ENCODE measurements around the gene TULP4.
"Not testable (repeated sequence)": the region's sequence is repeated elsewhere in the genome, so short reads cannot be mapped to it uniquely, and the experiment has no call there.

The TULP4 gene

GRCh38 chr6:158437571-158437970, 125.3 kb downstream of the TULP4 start:
- DNase-seq, result no peak

DNA sequence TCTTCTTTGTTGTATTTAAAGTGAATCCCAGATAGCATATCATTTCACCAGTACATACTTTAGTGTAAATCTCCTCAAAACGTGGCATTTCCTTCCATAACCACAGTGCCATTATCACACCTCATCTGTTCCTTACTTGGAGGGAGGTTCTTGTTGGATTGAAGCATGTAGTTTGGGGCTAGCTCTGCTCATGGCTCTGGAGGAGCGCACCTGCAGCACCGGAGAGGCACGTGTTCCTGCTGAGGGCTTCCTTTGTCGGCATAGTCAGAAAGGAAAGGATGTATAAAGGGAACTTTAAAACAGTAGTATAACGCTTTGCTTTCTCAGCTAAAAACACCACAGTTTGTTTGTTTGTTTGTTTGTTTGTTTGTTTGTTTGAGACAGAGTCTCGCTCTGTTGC, 126.0 kb downstream of the TULP4 start:
- no peak for DNase-seq

DNA sequence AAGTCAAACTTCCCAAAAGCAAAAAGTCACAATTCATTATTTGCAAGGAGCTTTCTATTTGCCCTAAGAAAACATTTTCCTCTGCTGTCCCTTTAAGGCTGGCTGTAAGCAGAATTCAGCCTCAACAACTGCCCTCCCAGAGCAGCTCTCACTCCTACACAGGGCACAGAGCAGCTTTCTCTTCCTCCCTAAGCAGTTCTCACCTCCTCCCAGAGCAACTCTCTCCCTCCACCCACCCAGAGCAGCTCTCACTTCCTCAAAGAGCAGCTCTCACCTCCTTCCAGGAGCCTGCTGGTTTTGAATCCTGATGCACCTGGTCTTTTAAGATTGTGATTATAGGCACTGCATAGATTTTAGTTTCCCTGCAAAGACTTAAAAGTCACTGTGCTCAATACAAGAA, 127.0 kb downstream of the TULP4 start:
- DNase-seq, result no peak

DNA sequence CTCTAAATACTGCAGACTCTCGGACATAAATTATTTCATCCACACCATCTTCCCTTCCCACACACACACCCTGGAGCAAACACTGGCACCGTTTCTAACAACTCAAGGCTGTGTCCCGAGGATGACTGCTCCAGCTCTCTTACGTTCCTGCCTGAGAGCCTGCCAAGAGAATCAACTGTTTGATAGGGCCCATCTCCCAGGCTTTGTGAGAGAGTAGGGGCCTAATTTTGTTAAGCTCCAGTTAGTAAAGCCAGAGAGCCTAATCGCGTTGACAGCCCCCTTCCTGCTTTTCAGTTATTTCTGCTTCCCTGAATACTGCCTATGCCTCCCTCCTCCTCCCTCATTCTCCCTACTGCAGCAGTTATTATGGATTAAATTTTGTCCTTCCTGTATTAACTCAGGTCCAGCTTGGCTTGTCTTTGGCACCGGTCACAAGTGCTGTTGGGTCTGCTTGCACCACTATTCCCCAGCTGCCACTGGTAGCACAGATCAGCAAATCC, 129.5 kb downstream of the TULP4 start:
- no peak for DNase-seq

- DNase-seq, result no peak
These were observed 130.0 kb downstream of the TULP4 start for GRCh38 chr6:158442306-158442705.

- DNase-seq, result no peak
These were observed 133.3 kb downstream of the TULP4 start for GRCh38 chr6:158445426-158446085.

GRCh38 chr6:158448856-158449255, 136.6 kb downstream of the TULP4 start:
- no peak for DNase-seq

DNA sequence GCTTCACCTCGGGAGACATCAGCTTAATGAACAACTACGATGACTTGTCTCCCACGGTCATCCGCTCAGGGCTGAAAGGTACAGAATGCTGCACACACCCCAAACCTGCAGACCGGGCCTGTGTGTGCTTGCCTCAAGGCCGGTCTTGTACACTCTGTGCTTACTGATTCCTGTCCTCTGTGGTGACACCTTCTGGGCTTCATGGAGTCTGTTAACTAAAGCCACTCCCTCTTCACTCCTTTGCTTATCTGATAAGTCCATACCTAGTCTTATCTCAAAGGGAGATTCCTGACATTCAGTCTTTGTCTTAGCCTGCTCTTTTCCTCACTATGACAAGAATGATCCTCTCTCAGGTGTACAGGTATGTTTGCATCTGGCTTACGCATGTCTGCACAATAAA, 139.9 kb downstream of the TULP4 start:
- no peak for DNase-seq

- DNase-seq, result no peak
These were observed 144.9 kb downstream of the TULP4 start for GRCh38 chr6:158457131-158457530.

DNA sequence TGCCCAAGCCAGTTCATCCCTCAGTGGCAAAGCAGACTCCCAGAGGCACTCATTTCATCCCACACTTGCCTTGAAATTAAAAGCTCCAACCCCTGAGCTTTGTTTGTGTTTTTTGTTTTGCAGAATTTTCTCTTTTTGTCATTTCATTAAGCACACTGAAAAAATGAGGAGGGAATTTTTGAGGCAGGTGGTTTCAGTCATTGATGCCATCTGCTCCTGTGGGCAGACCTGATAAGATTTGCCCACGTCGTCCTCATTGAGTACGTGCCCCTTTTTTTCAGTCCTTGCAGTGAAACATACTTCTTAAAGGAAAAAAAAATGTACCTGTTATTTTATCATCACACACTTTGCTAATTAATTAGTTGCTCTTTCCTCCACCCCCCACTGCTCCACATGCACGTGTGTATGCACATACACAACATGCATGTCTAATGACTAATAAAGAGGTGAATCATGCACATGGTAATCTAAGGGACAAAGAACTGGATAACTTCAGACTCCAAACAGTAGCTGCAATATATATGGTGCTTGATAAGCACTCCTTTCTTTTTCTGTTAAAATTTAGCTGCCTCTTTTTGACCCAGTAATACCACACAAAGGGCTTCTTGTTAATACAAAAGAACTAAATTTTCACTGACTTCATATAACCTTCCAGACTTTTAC, 145.5 kb downstream of the TULP4 start:
- no peak for DNase-seq

GRCh38 chr6:158459726-158460125, 147.5 kb downstream of the TULP4 start:
- DNase-seq, result no peak

DNA sequence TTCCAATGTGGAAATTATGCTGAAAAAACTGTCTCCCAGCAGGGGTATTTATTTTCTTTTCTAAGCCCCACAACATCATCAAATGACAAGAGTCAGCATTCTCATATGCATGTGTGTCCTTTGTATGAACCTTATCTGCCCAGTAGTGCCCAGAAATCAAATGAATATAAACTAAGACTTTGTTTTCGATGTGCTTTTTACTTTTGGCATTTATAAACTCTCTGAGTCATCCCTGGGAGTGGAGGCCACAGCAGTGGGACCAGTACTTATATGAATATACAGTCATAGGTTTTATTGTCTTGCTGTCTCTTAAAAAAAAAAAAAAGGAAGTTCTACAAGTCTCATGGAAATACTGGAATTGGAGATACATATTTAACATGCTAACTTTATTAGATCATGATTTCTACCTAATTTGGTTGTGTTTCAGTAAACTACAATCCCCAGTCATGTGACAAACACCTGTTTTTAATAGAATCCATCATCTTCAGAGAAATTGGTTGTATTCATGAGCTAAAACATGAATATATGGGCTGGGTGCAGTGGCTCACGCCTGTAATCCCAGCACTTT, 148.4 kb downstream of the TULP4 start:
- no peak for DNase-seq

GRCh38 chr6:158461954-158462353, 149.7 kb downstream of the TULP4 start:
- no peak for DNase-seq

DNA sequence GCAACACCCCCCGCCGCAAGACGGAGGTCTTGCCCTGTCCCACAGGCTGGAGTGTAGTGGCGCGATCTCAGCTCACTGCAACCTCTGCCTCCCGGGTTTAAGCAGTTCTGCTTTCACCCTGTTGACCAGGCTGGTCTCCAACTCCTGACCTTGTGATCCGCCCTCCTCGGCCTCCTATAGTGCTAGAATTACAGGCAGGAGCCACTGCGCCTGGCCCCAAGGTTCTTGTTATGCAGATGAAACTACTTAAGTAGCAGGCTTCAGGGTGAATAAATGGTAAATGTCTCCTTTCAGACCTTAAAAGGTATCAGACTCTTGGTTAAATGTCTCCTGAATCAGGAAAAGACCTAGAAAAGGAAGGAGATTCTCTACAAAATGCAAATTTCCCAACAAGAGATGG, 152.2 kb downstream of the TULP4 start:
- DNase-seq, result no peak

DNA sequence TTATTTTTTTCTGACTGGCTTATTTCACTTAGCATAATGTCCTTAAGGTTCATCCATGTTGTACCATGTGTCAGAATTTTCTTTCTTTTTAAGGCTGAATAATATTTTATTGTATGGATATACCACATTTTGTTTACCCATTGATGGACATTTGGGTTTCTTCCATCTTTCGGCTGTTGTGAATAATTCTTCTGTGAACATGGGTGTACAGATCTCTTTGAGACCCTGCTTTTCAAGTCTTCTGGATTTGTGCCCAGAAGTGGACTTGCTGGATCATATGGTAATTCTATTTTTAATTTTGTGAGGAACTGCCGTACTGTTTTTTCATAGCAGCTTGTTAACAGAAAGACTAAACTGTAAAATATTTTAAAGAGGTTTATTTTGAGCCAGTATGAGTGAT, 153.0 kb downstream of the TULP4 start:
- DNase-seq, result no peak

DNA sequence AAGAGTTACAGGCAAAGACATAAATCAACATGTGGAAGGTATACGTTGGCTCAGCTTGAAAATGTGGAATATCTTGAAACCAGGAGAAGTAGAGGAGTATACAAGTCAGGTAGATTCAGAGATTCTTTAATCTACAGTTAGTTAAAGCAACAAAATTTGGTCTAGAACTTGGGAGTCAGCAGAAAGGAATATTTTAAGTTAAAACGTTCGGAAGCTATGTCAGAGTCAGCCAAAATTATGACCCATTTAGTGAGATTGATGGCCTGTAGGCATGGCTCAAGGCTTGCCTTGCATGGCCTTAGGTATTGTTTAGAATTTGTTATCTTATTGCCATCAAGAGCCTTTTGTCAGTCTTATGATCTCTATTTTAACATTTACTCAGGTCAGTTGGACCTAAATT, 153.5 kb downstream of the TULP4 start:
- DNase-seq, result no peak

DNA sequence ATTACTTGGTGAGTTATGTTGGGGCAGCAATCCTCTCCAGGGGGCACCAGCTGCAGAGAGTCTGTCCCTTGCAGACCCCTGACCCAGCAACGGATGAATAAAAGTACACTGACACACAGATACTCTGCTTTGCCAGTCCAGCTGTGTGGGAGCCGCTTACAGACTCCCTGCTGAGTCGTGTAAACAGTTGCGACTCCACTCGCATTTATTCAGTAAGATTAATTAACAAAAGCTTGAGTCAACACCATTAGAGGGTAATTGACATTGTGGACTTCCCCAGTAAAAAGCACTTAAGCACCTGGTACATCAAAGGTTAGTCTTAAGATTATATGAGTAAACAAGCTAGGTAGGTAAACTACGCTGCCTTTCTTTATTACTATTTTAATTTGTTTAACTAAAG, 155.7 kb downstream of the TULP4 start:
- DNase-seq, result no peak

DNA sequence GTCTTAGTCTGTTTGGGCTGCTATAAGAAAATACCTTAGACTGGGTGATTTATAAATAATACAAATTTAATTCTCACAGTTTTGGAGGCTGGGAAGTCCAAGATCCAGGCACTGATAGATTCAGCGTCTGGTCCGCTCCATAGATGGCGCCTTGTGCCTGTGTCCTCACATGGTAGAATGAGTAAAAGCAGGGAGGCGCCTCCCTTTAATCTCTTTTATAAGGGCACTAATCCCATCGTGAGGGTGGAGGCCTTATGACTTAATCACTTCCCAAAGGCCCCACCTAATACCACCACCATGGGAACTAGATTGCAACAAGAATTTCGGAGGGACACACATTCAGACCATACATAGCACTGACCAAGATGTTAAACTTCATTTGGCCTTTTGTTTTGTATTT, 156.4 kb downstream of the TULP4 start:
- no peak for DNase-seq

- DNase-seq, result not testable (repeated sequence)
These were observed 157.8 kb downstream of the TULP4 start for GRCh38 chr6:158470023-158470422.

DNA sequence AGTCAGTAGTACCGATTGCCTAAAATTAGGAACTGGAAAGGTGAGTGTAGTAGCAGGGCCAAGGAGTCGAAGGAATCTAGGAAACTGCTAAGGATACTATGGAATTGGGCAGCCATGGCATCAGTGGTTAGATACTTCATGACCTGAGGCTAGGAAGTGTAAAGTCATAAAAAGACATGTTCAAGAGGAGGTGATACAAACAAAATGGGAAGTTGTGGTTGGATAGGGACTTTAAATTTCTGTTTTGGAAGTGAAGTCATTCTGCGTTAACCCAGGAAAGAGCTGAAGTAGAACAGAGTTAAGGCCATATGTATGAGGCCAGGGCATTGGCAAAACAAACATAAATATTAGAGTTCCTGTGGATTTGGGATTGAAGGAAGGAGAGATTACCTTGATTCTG, 159.1 kb downstream of the TULP4 start:
- no peak for DNase-seq

DNA sequence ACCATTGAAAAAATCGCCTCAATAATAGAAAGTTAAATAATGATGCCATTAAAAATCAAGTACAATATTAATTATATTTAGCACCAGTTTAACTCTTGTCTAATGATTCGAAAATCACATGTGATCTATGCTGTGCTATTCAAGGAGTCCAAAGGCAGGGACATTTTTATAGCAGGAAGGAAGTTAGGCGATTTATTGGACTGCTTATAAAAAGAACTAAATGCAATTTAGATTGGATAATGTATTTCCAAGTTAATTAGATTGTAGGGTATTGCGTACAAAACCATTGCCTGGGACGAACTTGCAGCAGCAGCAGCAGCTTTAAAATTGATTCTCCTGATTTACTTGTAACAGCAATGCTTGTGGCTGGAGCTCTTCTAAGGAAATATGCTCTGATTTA, 160.2 kb downstream of the TULP4 start:
- no peak for DNase-seq

GRCh38 chr6:158474961-158475343, 162.7 kb downstream of the TULP4 start:
- no peak for DNase-seq

GRCh38 chr6:158475344-158476302, 163.4 kb downstream of the TULP4 start:
- DNase-seq, result no peak
